Thyroid gland (tissue), 4 donors: ENCODE data around the gene SOSTDC1.

Source experiments
- CTCF ChIP-seq, 6 experiments: fragments of 200-600 bp in 3 of 6; fragments of 450-650 bp in 3 of 6; sonication (generic) in 3 of 6; IDR thresholded peaks; one replicate each; pipeline ENCODE4 v1.5.1; 2016 to 2019; ENCODE audit warnings: antibody characterized with exemption in 6 of 6, mild to moderate bottlenecking in 2 of 6, inconsistent platforms in 1 of 6, moderate library complexity in 1 of 6
- POLR2A ChIP-seq, 2 donors: fragments of 450-650 bp; IDR thresholded peaks; one replicate each; pipeline ENCODE4 v1.6.1; 2017; ENCODE audit warnings: antibody characterized with exemption in 2 of 2, mild to moderate bottlenecking in 2 of 2, moderate library complexity in 1 of 2

GRCh38 chr7:16463520-16463919 lies 2.0 kb downstream of the SOSTDC1 start:
- TF ChIP-seq CTCF (IDR thresholded peaks at IDR 0.05) (no peak), POLR2A (IDR thresholded peaks at IDR 0.05) (no peak)
